Body of pancreas (tissue), 4 donors: ENCODE data around the gene EPS8. TPM values are rescaled to one million over a fixed set of nuclear protein-coding genes. Genes with fewer than 3 reads are reported as not detected.

Experiments
- ATAC-seq: fragments of 150-250 bp; one replicate; pipeline ENCODE4 v1.9.1; 2016
- DNase-seq, 4 donors: peaks; one replicate each; pipeline ENCODE4 v3.0.0-alpha.2; 2019
- H3K27ac ChIP-seq, 4 donors: fragments of 200-600 bp; sonication (generic); 1 replicate in 3 of 4; 2 replicates in 1 of 4; pipeline versions ENCODE4 v1.5.1 to v1.6.1; 2016 to 2019; ENCODE audit warnings: mild to moderate bottlenecking in 1 of 4, mixed read lengths in 1 of 4, moderate library complexity in 1 of 4
- H3K27me3 ChIP-seq, 2 donors: fragments of 200-600 bp; sonication (generic); one replicate each; pipeline ENCODE4 v1.6.0; 2016; ENCODE audit warnings: mild to moderate bottlenecking in 1 of 2
- H3K36me3 ChIP-seq, 2 donors: fragments of 200-600 bp; sonication (generic); replicated peaks in 1 of 2; 2 replicates each; pipeline ENCODE4 v1.5.1; 2016; ENCODE audit warnings: low read depth in 2 of 2; ENCODE audit not compliant: insufficient read depth in 1 of 2
- H3K4me1 ChIP-seq: fragments of 200-600 bp; sonication (generic); one replicate; pipeline ENCODE4 v1.6.0; 2016
- H3K4me3 ChIP-seq, 2 donors: fragments of 200-600 bp; sonication (generic); 1 replicate in 1 of 2; 2 replicates in 1 of 2; pipeline ENCODE4 v1.5.1; 2016 to 2019
- H3K9me3 ChIP-seq, 3 donors: fragments of 200-600 bp; sonication (generic); 1 replicate in 2 of 3; 2 replicates in 1 of 3; pipeline ENCODE4 v1.5.1; 2016
- CTCF ChIP-seq, 7 experiments: fragments of 450-650 bp in 4 of 7; fragments of 200-600 bp in 3 of 7; sonication (generic) in 3 of 7; IDR thresholded peaks; one replicate each; pipeline ENCODE4 v1.5.1; 2016 to 2019; ENCODE audit warnings: antibody characterized with exemption in 7 of 7
- POLR2A ChIP-seq, 3 donors: fragments of 450-650 bp; IDR thresholded peaks; one replicate each; pipeline ENCODE4 v1.6.1; 2016; ENCODE audit warnings: antibody characterized with exemption in 3 of 3, mild to moderate bottlenecking in 2 of 3
- WGBS, 2 donors: methylation state at CpG; one replicate each; pipeline ENCODE4 v1.1.5; 2017; 5-methylcytosine and 5-hydroxymethylcytosine counted together
- intact Hi-C: fragments of 100-400 bp; cut with DNase I; formaldehyde crosslinking; loops from one replicate; pipeline ENCODE4 v1.15.1; 2023
- total RNA-seq, 2 donors: library from RNA; depleted of rRNA; stranded (reverse); fragments of >200 nt; gene quantifications; one replicate each; pipeline ENCODE4 v1.1.0, GENCODE V29; 2016

EPS8 gene
- total RNA-seq, 2 donors from 2014 or later: 31.6 to 41.2 TPM

- intact Hi-C loops: no loop called here
- DNase-seq: no peak
Observed at GRCh38 chr12:15729097-15729496, 60.1 kb downstream of the EPS8 start.

GRCh38 chr12:15728118-15728598 is 61.0 kb downstream of the EPS8 start:
- no peak overlapping the region for H3K4me3 ChIP-seq
- TF ChIP-seq CTCF (IDR thresholded peaks at IDR 0.05): no peak
- no peak for TF ChIP-seq POLR2A (IDR thresholded peaks at IDR 0.05)
- WGBS, 2 donors: 72 to 84% methylated on average over 5 of the region's 5 CpGs
- DNase-seq (no peak), ATAC-seq (no peak)
- H3K9me3 ChIP-seq: no peaks in the 10 kb centered on the region
- H3K4me1 ChIP-seq: no peaks in the 10 kb centered on the region
- H3K27ac ChIP-seq: no peak overlapping the region
- H3K27me3 ChIP-seq: no peaks in the 10 kb centered on the region
- H3K36me3 ChIP-seq: no peaks in the 10 kb centered on the region
- intact Hi-C loops: no loop called here

More at GRCh38 chr12:15729097-15729496, 60.1 kb downstream of the EPS8 start:
- TF ChIP-seq POLR2A (IDR thresholded peaks at IDR 0.05) (no peak), CTCF (IDR thresholded peaks at IDR 0.05) (no peak)
- Histone ChIP-seq H3K4me1 (no peaks in the 10 kb centered on the region), H3K36me3 (no peaks in the 10 kb centered on the region), H3K27me3 (no peaks in the 10 kb centered on the region), H3K9me3 (no peaks in the 10 kb centered on the region), H3K4me3 (no peak overlapping the region), H3K27ac (no peak overlapping the region)
- 93 to 95% methylated on average over 4 of the region's 4 CpGs for WGBS, 2 donors
- ATAC-seq: no peak

GRCh38 chr12:15726878-15727150 is 62.4 kb downstream of the EPS8 start:
- Histone ChIP-seq H3K36me3 (no peaks in the 10 kb centered on the region), H3K27ac (no peak overlapping the region), H3K4me3 (no peak overlapping the region), H3K9me3 (no peaks in the 10 kb centered on the region), H3K27me3 (no peaks in the 10 kb centered on the region), H3K4me1 (no peaks in the 10 kb centered on the region)
- intact Hi-C loops: no loop called here
- ATAC-seq: no peak
- no peak for DNase-seq
- TF ChIP-seq POLR2A (IDR thresholded peaks at IDR 0.05): no peak
- no peak for TF ChIP-seq CTCF (IDR thresholded peaks at IDR 0.05)

GRCh38 chr12:15726027-15726877 is 62.9 kb downstream of the EPS8 start:
- Histone ChIP-seq H3K9me3 (no peaks in the 10 kb centered on the region), H3K36me3 (no peaks in the 10 kb centered on the region), H3K4me1 (no peaks in the 10 kb centered on the region), H3K27ac (peak overlapping the region in 1 of 4 donors; percentile 3), H3K27me3 (no peaks in the 10 kb centered on the region), H3K4me3 (no peak overlapping the region)
- ATAC-seq: no peak
- no peak for DNase-seq
- intact Hi-C loops: no loop called here
- no peak for TF ChIP-seq CTCF (IDR thresholded peaks at IDR 0.05)
- no peak for TF ChIP-seq POLR2A (IDR thresholded peaks at IDR 0.05)
- WGBS, 2 donors: 38 to 44% methylated on average over 2 of the region's 2 CpGs

GRCh38 chr12:15722951-15723350 is 66.2 kb downstream of the EPS8 start:
- Histone ChIP-seq H3K4me3 (no peak overlapping the region), H3K4me1 (no peaks in the 10 kb centered on the region), H3K9me3 (no peaks in the 10 kb centered on the region), H3K27me3 (no peaks in the 10 kb centered on the region), H3K27ac (no peak overlapping the region), H3K36me3 (no peaks in the 10 kb centered on the region)
- WGBS, 2 donors: 100% methylated on average over 1 of the region's 1 CpG
- intact Hi-C loops: no loop called here
- no peak for DNase-seq
- no peak for ATAC-seq
- TF ChIP-seq POLR2A (IDR thresholded peaks at IDR 0.05): no peak
- no peak for TF ChIP-seq CTCF (IDR thresholded peaks at IDR 0.05)
